Activated naive CD8-positive, alpha-beta T cell (primary cell): ENCODE measurements around the gene PDLIM3.

Source experiments
- H3K27ac Mint-ChIP-seq: one replicate; pipeline ENCODE4 v1.8.0; 2021; ENCODE audit warnings: mixed read lengths
- H3K27me3 Mint-ChIP-seq: one replicate; pipeline ENCODE4 v1.8.0; 2021; ENCODE audit warnings: mixed read lengths
- H3K36me3 Mint-ChIP-seq: one replicate; pipeline ENCODE4 v1.8.0; 2021; ENCODE audit warnings: mixed read lengths
- H3K4me1 Mint-ChIP-seq: one replicate; pipeline ENCODE4 v1.8.0; 2021; ENCODE audit warnings: low read depth, mixed read lengths
- H3K4me3 Mint-ChIP-seq: one replicate; pipeline ENCODE4 v1.8.0; 2021; ENCODE audit warnings: mild to moderate bottlenecking, mixed read lengths
- H3K9me3 Mint-ChIP-seq: one replicate; pipeline ENCODE4 v1.8.0; 2021; ENCODE audit warnings: low read depth, mixed read lengths

Gene PDLIM3

DNA sequence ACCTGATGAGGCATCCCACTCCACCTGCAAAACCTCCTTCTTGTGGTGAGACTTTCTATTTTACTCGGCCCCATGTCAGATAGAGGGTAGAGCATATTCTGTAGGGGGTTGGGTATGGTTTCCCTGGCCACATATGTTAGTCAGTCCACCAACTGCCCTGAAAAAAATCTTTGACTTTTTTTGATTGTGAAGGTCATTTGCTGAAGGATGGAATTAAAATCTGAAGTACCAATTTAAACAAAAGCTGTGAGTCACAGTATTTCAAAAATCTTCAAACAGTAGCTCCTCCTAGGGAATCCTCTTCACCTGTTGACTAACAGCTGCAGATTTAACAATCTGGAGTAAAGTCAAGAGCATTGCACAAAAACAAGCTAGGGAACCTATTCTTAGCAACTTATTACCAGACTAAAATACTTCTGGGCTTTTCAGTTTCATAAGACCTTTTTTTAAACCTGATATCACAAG, 55.8 kb downstream of the PDLIM3 start:
- Mint-ChIP-seq H3K4me1 (no peaks in the 10 kb centered on the region), H3K36me3 (no peaks in the 10 kb centered on the region), H3K27ac (no peak overlapping the region), H3K27me3 (peaks cover 27% of the 10 kb centered on the region), H3K9me3 (no peaks in the 10 kb centered on the region), H3K4me3 (no peak overlapping the region)

DNA sequence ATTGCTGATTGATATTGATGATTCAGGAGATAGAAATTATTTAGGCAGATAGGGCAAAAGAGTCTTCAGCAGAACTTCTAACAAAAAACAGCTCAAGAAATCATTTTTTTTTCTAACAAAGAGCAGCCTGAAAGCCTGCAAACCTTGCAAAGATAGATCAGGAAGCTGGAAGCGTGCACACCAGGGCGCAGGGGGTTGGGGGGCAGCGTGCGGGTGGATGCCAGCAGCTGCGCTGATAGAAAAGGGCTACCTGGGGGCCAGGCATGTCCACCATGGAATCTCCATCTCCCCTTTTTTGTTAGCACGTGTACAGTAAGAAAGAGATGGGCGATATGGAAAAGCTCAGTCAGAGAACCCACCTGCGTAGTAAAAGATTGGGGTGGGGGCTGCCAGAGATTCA, 62.1 kb downstream of the PDLIM3 start:
- peaks cover 10% of the 10 kb centered on the region for H3K4me1 Mint-ChIP-seq
- H3K36me3 Mint-ChIP-seq = no peaks in the 10 kb centered on the region
- H3K4me3 Mint-ChIP-seq = no peak overlapping the region
- H3K9me3 Mint-ChIP-seq = no peaks in the 10 kb centered on the region
- H3K27me3 Mint-ChIP-seq = peaks cover 13% of the 10 kb centered on the region
- no peak overlapping the region for H3K27ac Mint-ChIP-seq

DNA sequence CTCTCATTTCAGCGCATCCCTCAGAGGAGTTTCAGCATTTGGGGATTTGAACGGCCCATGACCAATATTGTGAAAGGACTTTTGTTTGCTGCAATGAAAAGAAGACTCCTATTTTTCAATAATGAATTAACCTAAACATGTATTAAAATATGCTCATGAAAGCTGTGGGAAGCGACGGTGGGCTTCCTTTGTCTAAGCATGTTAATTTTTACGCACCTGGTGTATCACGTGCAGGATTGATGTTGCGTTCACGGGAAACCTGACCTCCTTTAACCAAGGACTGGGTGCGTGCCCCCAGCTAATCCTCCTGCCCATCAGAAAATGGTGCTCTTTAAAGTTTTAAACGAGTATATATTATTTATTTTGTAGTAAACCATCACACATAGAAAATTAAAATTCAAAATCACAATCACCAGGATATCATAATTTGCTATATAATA, 63.2 kb downstream of the PDLIM3 start:
- Mint-ChIP-seq H3K9me3 (no peaks in the 10 kb centered on the region), H3K27ac (peak overlapping the region; percentile 66)

GRCh38 chr4:185471235-185472102, 63.8 kb downstream of the PDLIM3 start, which contains the start of gene CCDC110:
Gene CCDC110 (minus strand): TSS chr4:185471733. CDS start chr4:185471683, 50 bp downstream.
- no peaks in the 10 kb centered on the region for H3K27me3 Mint-ChIP-seq
- no peaks in the 10 kb centered on the region for H3K9me3 Mint-ChIP-seq
- H3K4me1 Mint-ChIP-seq = peaks cover 10% of the 10 kb centered on the region
- peak within 1 kb of the TSS; percentile 66 for H3K27ac Mint-ChIP-seq
- no peaks in the 10 kb centered on the region for H3K36me3 Mint-ChIP-seq
- peak within 1 kb of the TSS; percentile 95 for H3K4me3 Mint-ChIP-seq

More for the DNA sequence above, 63.2 kb downstream of the PDLIM3 start:
- peak overlapping the region; percentile 95 for H3K4me3 Mint-ChIP-seq
- H3K36me3 Mint-ChIP-seq = no peaks in the 10 kb centered on the region
- peaks cover 10% of the 10 kb centered on the region for H3K4me1 Mint-ChIP-seq
- peaks cover 5% of the 10 kb centered on the region for H3K27me3 Mint-ChIP-seq

DNA sequence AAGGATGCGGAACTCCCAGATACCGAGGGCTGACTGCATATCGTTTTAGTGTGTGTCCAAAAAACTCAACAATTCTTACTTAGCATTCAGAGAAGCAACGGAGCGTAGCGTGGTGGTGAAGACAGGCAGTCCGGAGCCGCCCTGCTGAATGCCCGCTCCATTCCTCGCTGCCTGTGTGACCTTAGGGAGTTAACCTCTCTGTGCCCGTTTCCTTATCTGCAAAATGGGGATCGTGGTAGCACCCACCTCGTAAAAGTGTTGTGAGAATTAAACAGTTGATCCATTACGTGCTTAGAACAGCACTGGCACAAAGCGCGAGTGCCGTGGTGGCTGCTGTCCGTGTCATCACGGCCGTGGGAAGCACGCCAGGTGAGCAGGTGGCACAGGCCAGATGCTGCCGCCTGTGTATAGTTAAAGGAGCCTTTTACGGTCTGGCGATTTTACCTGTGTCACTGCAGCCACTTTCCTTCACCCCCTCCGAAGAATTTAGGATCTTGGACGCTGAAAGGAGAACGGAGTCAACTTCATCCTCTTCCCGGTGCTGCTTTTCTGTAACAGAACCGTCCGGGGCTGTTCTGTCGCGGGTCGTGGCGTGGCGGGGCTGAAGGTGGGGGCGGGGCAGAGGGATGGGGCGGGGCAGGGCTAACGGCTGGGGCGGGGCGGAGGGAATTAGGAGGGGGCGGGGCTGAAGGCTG, 64.7 kb downstream of the PDLIM3 start:
- Mint-ChIP-seq H3K4me3 (peak overlapping the region; percentile 84), H3K9me3 (no peaks in the 10 kb centered on the region), H3K4me1 (peaks cover 10% of the 10 kb centered on the region), H3K27ac (no peak overlapping the region), H3K27me3 (no peaks in the 10 kb centered on the region), H3K36me3 (no peaks in the 10 kb centered on the region)

GRCh38 chr4:185469580-185470154, 65.6 kb downstream of the PDLIM3 start:
- Mint-ChIP-seq H3K27me3 (no peaks in the 10 kb centered on the region), H3K27ac (no peak overlapping the region), H3K36me3 (no peaks in the 10 kb centered on the region), H3K4me1 (peaks cover 10% of the 10 kb centered on the region), H3K9me3 (no peaks in the 10 kb centered on the region), H3K4me3 (no peak overlapping the region)

- Mint-ChIP-seq H3K4me3 (no peak overlapping the region), H3K27ac (no peak overlapping the region), H3K27me3 (no peaks in the 10 kb centered on the region)
These were observed 66.3 kb downstream of the PDLIM3 start for GRCh38 chr4:185468999-185469398.

GRCh38 chr4:185467991-185468390, 67.3 kb downstream of the PDLIM3 start:
- peaks cover 10% of the 10 kb centered on the region for H3K4me1 Mint-ChIP-seq

More at GRCh38 chr4:185468999-185469398, 66.3 kb downstream of the PDLIM3 start:
- H3K36me3 Mint-ChIP-seq = no peaks in the 10 kb centered on the region
- H3K4me1 Mint-ChIP-seq = peaks cover 10% of the 10 kb centered on the region
- H3K9me3 Mint-ChIP-seq = no peaks in the 10 kb centered on the region

DNA sequence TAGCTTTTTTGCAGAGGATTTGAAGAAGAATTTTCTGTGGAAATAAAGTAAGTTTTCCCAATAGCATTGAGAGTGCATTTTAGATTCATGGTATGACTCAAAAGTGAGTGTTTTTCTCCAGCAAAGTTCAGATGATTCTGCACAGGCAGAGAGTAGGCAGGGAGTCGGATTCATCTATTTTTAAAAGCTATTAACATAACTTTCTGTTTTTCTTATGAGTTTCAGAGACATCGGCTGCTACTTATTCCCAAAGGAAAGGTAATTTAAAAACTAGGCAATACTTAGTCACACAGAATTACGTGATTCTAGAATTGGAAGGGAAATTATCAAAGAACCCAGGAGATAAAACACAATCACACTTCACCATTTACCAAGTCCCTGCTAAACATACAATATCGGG, 68.2 kb downstream of the PDLIM3 start:
- Mint-ChIP-seq H3K9me3 (no peaks in the 10 kb centered on the region), H3K36me3 (no peaks in the 10 kb centered on the region), H3K27me3 (no peaks in the 10 kb centered on the region), H3K27ac (no peak overlapping the region), H3K4me3 (no peak overlapping the region), H3K4me1 (peaks cover 8% of the 10 kb centered on the region)

More at GRCh38 chr4:185467991-185468390, 67.3 kb downstream of the PDLIM3 start:
- H3K9me3 Mint-ChIP-seq = no peaks in the 10 kb centered on the region
- no peak overlapping the region for H3K4me3 Mint-ChIP-seq
- no peaks in the 10 kb centered on the region for H3K27me3 Mint-ChIP-seq
- no peaks in the 10 kb centered on the region for H3K36me3 Mint-ChIP-seq
- H3K27ac Mint-ChIP-seq = no peak overlapping the region

DNA sequence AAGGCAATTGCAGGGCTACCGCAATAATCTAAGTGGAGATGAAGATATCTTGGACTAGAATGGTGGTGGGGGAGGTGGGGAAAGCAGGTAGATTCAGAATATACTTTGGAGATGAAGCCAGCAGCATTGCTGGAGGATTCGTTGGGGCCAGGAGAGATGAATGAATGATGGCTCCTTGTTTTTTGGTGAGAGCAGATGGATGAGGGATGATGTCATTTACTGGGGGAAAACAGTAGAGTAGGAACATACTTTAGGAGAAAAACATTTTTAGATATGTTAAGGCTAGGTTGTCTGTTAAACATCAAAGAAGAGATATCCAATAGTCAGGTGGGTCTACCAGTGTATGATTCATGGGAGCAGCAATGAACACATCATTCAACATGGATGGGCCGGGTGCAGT, 69.6 kb downstream of the PDLIM3 start:
- Mint-ChIP-seq H3K27ac (no peak overlapping the region), H3K4me1 (peaks cover 5% of the 10 kb centered on the region), H3K27me3 (no peaks in the 10 kb centered on the region), H3K36me3 (no peaks in the 10 kb centered on the region), H3K4me3 (no peak overlapping the region), H3K9me3 (no peaks in the 10 kb centered on the region)

- Mint-ChIP-seq H3K9me3 (no peaks in the 10 kb centered on the region), H3K4me3 (no peak overlapping the region), H3K27ac (no peak overlapping the region), H3K36me3 (no peaks in the 10 kb centered on the region), H3K27me3 (no peaks in the 10 kb centered on the region), H3K4me1 (no peaks in the 10 kb centered on the region)
These were observed 70.4 kb downstream of the PDLIM3 start for GRCh38 chr4:185464887-185465286.

GRCh38 chr4:185464183-185464582, 71.1 kb downstream of the PDLIM3 start:
- Mint-ChIP-seq H3K4me3 (no peak overlapping the region), H3K27ac (no peak overlapping the region), H3K36me3 (no peaks in the 10 kb centered on the region), H3K27me3 (no peaks in the 10 kb centered on the region), H3K9me3 (no peaks in the 10 kb centered on the region), H3K4me1 (no peaks in the 10 kb centered on the region)

- no peaks in the 10 kb centered on the region for H3K4me1 Mint-ChIP-seq
- H3K27me3 Mint-ChIP-seq = peaks cover under 1% of the 10 kb centered on the region
- H3K4me3 Mint-ChIP-seq = no peak overlapping the region
- no peak overlapping the region for H3K27ac Mint-ChIP-seq
- no peaks in the 10 kb centered on the region for H3K36me3 Mint-ChIP-seq
- H3K9me3 Mint-ChIP-seq = no peaks in the 10 kb centered on the region
These were observed 71.8 kb downstream of the PDLIM3 start for GRCh38 chr4:185463541-185463940.

DNA sequence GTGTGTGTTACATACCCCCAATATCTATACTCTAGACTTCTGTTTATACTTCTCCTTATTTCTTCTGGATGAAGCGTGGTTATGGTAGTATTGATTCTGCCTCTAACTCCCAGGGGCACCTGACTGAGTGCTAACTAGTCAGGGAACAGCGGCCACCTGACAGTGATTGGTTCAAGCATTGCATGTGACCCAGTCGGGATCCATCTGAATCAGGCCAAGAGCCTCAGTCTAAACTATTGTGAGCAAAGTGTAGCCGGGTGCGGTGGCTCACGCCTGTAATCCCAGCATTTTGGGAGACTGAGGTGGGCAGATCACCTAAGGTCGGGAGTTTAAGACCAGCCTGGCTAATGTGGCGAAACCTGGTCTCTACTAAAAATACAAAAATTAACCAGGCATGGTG, 73.7 kb downstream of the PDLIM3 start:
- H3K27ac Mint-ChIP-seq = no peak overlapping the region
- no peak overlapping the region for H3K4me3 Mint-ChIP-seq
- H3K27me3 Mint-ChIP-seq = peaks cover 2% of the 10 kb centered on the region
- no peaks in the 10 kb centered on the region for H3K4me1 Mint-ChIP-seq
- no peaks in the 10 kb centered on the region for H3K36me3 Mint-ChIP-seq
- no peaks in the 10 kb centered on the region for H3K9me3 Mint-ChIP-seq

DNA sequence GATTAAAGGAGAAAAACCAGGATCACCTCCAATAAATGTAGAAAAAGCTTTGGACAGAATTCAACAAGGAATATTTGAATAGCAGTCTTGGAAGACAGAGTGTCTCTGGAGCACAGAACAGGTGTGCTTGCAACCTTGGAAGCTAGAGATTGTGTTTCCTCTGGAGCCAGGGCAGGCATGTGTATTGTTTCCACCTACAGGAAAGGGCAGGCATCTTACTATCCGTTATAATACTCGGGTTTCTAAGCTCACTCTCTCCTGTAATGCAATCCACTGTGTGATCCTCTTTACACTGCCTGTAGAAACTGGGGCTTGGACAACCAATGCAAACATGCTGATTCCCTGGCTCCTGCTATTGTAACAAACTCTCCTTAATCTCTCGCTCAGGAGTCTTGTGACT, 78.2 kb downstream of the PDLIM3 start:
- peaks cover 2% of the 10 kb centered on the region for H3K27me3 Mint-ChIP-seq
- no peaks in the 10 kb centered on the region for H3K36me3 Mint-ChIP-seq
- no peaks in the 10 kb centered on the region for H3K9me3 Mint-ChIP-seq
- no peaks in the 10 kb centered on the region for H3K4me1 Mint-ChIP-seq
- no peak overlapping the region for H3K27ac Mint-ChIP-seq
- H3K4me3 Mint-ChIP-seq = no peak overlapping the region
